C1 segment of cervical spinal cord (tissue), 14 donors: ENCODE measurements around the gene GABPB1.
A peak's percentile ranks its signal among the peaks of the same experiment; 100 is the strongest.
"Not testable (repeated sequence)": the region's sequence is repeated elsewhere in the genome, so short reads cannot be mapped to it uniquely, and the experiment has no call there.

ENCODE experiments used
- DNase-seq, 14 donors: peaks; one replicate each; lab custom pipeline; 2025; lab: John Stamatoyannopoulos, UW

The GABPB1 gene

DNA sequence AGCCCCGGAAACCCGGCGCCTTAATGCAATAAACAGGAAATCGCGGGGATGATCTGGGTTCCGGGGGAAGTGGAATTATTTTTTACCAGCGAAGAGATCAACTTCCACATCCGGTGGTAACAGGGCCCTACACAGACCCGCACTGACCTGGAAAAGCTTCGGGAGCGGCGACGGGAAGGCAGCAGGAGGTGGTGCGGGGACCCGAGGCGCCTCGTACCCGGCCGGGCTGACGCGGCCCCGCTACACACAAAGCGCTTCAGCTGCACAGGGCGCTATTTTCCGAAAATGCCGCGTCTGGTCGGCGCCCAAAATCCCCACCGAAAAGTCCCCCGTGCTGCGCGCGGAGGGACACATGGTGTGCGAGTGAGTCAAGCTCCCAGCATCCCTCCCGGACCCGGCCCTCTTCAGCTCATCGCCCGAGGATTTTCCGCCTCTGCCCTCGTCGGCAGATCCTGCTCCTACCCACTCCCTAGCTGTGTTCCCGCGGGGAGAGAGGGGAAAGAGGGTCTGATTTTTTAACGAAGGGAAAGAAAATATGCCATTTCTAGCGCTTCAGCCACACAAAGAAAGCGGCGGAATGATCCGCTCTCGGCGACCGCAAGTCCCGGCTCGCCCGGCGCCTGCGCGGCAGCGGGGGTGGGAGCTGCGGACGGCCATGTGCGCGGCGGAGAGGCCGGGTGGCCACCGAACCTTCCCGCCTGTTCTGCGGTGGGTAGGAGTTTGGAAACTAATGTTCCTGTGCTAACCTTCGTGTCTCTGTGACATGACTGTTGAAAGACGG lies at the start of gene GABPB1:
TSS of gene GABPB1 (minus strand) at position 361 of the 781 bp plus-strand sequence. CDS start 45,400 bp downstream, outside the sequence.
- DNase-seq, result peak; percentile 76 to 99 (median 96)

DNA sequence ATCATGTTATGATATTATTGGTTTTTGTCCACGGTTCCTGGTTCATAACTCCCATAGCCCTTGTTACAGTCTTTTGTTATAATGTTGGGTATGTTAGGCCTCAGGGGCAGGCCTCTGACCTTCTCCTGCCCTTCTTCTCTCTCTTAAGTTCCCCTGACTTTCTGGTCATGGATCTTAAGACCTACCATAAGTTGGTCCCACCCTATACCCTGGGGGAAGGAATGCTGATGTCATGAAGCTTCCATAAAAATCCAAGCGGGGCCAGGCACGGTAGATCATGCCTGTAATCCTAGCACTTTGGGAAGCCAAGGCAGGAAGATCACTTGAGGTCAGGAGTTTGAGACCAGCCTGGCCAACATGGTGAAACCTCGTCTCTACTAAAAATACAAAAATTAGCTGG lies 36.6 kb upstream of the GABPB1 start:
- not testable (repeated sequence) for DNase-seq

DNA sequence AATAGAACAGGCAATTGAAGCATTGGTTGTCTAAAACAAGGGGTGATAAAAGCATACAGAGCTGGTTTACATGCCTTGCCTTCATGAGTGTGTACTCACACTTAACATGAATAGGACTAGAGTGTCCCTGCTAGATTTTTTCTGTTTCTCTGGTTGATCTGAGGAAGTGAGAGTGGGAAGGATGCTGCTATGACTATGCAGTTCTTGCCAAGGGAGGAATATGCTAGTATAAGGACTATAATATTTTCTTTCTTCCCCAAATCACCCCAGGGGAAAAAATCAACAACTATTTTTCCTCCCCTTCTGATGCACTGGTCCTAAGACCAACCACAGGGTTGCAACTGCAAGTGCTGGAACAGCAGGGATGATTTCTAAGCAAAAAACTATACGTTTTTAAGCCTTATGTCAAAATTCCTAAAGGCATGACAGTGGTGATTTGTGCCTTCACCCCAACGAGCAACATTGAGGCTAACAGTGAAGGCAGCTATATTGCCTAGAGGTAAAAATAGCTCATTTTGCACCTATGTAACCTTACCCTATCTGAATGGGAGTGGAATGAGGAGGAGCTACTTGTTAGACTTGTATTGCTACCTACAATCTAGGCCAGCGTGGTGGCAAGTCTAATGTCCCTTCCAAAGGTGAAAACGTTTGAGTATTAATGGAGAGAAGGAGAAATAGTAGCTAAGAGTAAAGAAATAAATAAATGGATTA lies 35.7 kb upstream of the GABPB1 start:
- no peak for DNase-seq

DNA sequence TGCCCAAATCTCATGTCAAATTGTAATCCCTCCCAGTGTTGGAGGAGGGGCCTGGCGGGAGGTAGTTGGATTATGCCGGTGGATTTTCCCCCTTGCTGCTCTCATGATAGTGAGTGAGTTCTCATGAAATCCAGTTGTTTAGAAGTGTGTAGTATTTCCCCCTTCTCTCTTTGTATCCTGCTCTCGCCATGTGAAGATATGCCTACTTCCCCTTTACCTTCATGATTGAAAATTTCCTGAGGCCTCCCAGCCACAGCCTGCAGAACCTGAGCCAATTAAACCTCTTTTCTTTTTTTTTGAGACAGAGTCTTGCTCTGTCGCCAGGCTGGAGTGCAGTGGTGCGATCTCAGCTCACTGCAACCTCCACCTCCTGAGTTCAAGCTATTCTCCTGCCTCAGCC lies 27.4 kb upstream of the GABPB1 start:
- DNase-seq, result not testable (repeated sequence)

GRCh38 chr15:50381438-50381837 lies 26.4 kb upstream of the GABPB1 start:
- DNase-seq, result no peak

DNA sequence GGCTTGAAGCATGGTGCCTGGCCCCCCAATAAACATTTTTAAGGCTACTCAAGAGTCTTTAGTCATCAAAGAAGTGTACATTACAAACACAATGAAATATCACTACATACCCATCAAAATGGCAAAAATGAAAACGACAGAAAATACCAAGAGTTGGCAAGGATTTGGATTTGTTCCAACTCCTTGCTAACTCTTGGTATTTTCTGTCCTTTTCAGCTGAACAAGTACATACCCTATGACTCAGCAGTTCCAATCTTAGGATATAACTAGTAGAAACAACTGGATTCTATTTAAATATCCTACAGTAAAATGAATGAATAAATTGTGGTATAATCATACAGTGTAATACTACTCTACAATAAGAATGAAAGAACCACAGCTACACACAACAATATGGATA lies 25.1 kb upstream of the GABPB1 start:
- DNase-seq, result no peak

DNA sequence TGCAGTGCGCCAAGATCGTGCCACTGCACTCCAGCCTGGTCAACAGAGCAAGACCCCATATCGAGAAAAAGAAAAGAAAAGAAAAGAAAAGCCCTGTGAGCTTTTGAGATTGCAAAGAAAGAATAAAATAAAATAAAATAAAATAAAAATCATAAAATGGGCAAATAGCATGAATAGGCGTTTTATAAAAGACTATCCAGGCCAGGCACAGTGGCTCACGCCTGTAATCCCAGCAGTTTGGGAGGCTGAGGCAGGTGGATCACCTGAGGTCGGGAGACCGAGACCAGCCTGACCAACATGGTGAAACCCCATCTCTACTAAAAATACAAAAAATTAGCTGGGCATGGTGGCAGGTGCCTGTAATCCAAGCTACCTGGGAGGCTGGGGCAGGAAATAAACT lies 24.4 kb upstream of the GABPB1 start:
- not testable (repeated sequence) for DNase-seq

DNA sequence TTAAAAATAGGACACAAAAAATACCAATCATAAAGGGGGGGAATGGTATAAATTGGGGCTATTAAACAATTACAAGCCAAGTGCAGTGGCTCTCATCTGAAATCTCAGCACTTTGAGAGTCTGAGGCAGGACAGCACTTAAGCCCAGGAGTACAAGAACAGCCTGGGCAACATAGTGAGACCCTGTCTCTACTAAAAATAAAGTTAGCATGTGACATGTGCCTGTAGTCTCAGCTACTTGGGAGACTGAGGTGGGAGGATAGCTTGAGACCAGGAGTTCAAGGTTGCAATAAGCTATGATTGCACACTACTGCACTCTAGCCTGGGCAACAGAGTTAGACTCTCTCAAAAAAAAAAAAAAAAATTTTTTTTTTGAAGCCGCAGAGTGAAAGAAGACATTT lies 23.8 kb upstream of the GABPB1 start:
- no peak for DNase-seq

GRCh38 chr15:50377867-50378751 lies 23.1 kb upstream of the GABPB1 start:
- no peak for DNase-seq

GRCh38 chr15:50369564-50369963 lies 14.6 kb upstream of the GABPB1 start:
- DNase-seq, result not testable (repeated sequence)

GRCh38 chr15:50365971-50366370 lies 11.0 kb upstream of the GABPB1 start:
- DNase-seq, result no peak

DNA sequence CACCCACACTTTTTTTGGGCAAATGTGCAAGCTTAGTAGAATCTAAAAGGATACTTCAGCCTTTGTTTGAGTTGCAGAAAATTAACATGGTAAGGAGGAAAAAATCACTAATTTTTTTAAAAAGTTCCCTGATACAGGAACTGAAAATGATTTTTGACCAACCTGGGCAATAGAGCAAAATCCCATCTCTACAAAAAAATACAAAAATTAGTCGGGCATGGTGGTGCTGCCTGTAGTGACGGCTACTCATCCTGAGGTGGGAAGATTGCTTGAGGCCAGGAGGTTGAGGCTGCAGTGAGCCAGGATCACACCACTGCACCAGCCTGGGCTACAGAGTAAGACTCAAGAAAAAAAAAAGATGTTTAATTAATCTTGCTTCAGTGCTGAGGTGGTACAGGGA lies 10.6 kb upstream of the GABPB1 start:
- no peak for DNase-seq

DNA sequence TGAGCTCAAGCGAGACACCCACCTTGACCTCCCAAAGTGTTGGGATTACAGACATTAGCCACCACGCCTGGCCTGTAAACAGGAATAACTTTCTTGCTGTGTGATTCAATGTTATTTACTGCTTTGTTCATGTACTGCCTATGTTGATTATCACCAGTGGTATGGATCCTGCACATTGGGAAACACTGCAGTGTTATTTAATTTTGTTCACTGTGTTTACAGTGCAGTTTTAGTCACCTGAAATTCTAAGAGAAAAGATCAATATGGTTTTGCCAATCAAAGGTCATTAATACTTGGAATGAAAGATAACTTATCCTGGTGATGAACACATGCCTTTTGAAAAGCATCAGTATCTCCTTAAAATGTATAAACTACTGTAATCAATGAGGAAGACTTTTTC lies 8.6 kb upstream of the GABPB1 start:
- no peak for DNase-seq

GRCh38 chr15:50361756-50362155 lies 6.8 kb upstream of the GABPB1 start:
- no peak for DNase-seq

DNA sequence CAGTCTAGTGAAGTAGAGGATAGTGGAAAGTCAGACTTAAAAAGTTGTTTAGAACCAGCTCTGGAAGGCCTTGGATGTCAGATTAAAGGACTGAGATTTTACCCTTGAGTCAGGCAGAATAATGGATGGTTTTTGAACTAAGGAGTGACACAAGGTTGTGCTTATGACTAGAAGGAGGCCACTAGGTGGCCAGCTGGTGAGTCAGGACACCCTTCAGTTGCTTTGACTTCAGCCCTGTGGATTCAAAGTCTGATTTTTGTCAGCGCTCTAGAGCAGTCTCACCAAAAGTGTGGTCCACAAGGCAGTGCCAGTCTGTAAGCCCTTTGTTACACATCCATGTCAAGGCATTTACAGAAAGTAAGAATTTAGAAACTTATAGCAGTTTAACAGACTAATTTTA lies 3.8 kb upstream of the GABPB1 start:
- DNase-seq, result no peak

- DNase-seq, result no peak
Measured at GRCh38 chr15:50355980-50356379, 982 bp upstream of the GABPB1 start.

DNA sequence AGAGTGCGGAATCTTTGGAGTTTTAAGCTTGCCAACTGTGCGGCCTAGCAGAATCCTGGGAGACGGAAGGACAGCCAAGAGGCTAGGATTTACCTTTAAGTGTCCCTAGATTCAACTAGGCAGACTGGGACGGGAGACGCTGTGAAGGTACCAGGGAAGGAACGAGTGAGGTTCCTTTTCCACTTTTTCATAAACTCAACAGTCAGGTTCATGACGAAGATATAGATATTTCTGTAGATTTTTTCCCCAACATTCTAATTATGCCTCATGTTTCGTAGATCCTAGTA lies 564 bp upstream of the GABPB1 start:
- DNase-seq, result no peak

DNA sequence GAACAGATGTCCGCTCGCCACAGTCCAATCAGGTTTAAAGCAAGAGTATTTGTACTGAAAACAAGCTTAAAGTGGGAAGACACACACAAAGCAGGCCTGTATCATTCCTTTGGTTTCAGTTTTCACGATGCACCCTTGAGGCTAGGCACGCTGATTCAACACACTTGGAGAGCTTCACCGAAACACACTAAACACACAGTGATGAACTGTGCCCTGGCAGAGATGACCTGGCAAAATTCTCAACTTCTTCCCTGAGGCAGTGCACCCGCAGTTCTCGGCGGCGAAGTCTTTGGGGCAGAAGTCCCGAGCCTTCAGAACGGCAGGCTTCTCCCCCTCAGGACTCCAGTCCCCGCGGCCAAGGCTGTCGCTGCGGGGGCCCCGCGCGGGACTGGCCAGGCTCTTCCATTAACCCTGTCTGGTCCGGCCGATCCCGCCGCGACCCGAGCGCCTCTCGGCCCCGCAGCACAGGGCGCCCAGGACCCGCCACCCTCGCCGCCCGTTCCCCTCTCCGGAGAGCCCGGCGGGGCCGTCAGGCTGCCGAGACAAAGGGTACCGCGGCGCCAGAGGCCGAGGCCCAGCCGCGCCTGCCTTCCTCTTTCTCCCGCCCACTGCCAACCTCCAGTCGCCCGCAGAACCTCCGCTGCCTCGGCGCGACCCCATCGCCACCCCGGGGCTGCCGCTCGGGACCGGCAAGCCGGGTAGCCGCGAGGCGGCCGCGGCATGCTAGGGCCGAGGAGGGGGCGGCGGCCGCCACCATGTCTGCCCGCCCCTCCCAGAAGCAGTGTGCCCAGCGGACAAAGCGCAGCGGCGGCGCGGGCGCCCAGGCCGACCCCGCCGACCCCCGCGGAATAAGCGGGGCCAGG lies 792 bp downstream of the GABPB1 start:
- peak in 12 of 14 donors; percentile 11 to 71 (median 52) for DNase-seq

DNA sequence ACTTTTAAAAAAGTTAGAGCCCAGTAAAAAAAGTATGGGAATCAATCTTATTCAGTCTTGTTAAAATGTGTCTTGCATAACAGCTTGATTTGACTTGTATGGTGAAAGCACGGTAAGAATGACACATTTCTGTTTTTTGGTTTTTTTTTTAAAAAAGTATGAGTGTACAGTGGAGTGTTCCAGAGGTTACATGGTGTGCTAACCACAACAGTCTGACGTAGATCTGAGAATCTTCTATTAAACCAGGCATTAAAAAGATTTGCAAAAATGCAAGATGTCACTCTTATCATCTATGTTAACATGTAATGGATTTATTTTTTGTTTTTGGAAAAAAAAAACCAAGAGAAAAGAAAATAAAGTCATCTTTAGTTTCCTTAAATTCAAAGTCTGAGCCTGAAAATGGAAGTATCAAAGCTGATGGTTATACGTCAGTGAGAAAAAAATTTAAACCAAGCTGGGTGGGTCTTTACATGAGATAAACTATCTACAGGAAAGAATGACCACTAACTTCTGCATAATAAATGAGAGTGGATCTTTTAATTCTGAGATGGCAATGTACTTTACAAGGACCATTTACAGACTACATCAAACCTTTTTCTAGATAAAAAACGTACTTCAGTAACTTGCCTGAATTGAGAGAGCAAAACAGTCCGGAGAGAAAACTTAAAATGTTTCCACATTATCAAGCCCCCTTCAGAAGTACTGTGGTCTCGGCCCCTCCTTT lies 1.6 kb downstream of the GABPB1 start:
- no peak for DNase-seq

- DNase-seq, result no peak
Measured at GRCh38 chr15:50350621-50351020, 4.4 kb downstream of the GABPB1 start.

- DNase-seq, result no peak
Measured at GRCh38 chr15:50345298-50345697, 9.7 kb downstream of the GABPB1 start.
